K562 (cell line): ENCODE results near the gene CRYAA. TPM values are rescaled to one million over a fixed set of nuclear protein-coding genes. Genes with fewer than 3 reads are reported as not detected.

Source experiments
- ATAC-seq: fragments of 200-7000 bp; cut with Tn5 transposase; 3 replicates; pipeline ENCODE4 v1.9.1; 2020; ENCODE audit warnings: moderate library complexity
- BruUV-seq: library from RNA; stranded (reverse); fragments of 400-500 nt; replicated peaks from 2 replicates; lab custom pipeline; 2021; lab: Mats Ljungman, UMichigan
- CTCF ChIA-PET: fragments of 300-600 bp; formaldehyde crosslinking; extraction: SDS; loops from one replicate; lab custom pipeline; 2021; ENCODE audit warnings: low intra/inter-chr PET ratio; lab: Yijun Ruan, JAX
- POLR2A ChIA-PET: fragments of 300-600, 350-650 bp; sonication (Branson Sonifier 250); formaldehyde crosslinking; extraction: SDS; loops from one replicate; lab custom pipeline; 2021; ENCODE audit warnings: antibody characterized with exemption, inconsistent platforms; lab: Yijun Ruan, JAX
- DNase-seq, 4 experiments: peaks; one replicate each; pipeline versions ENCODE4 v3.0.0 to v3.0.0-alpha.2; 2011 to 2018; ENCODE audit warnings: low spot score in 3 of 4, mixed read lengths in 3 of 4; ENCODE audit errors: extremely low read depth in 1 of 4
- FAIRE-seq: peaks from 2 replicates; lab custom pipeline; 2011; peaks lifted over from hg19 to GRCh38; lab: Jason Lieb, UNC
- H2AFZ ChIP-seq: 2 replicates; pipeline ENCODE4 v1.6.0; 2011; ENCODE audit warnings: low read depth, low read length, control low read depth, inconsistent platforms
- H3K27ac ChIP-seq: fragments of 200-600 bp; 3 replicates; pipeline ENCODE4 v1.8.0; 2011; ENCODE audit warnings: low read depth, mild to moderate bottlenecking, control low read depth, inconsistent platforms, low read length, moderate library complexity, mixed read lengths; ENCODE audit errors: extremely low read depth
- H3K27me3 ChIP-seq, 2 experiments: fragments of 300-600 bp in 1 of 2; 2 replicates in 1 of 2; 3 replicates in 1 of 2; pipeline versions ENCODE4 v1.6.0 to v1.8.0; 2011; ENCODE audit warnings: inconsistent platforms in 2 of 2, low read length in 2 of 2, mild to moderate bottlenecking in 1 of 2, mixed read lengths in 1 of 2, moderate library complexity in 1 of 2; ENCODE audit not compliant: control insufficient read depth in 2 of 2, insufficient read depth in 2 of 2
- H3K36me3 ChIP-seq: fragments of 300-600 bp; 3 replicates; pipeline ENCODE4 v1.8.0; 2011; ENCODE audit warnings: mild to moderate bottlenecking, low read length, inconsistent platforms; ENCODE audit not compliant: control insufficient read depth, insufficient read depth
- H3K4me1 ChIP-seq, 2 experiments: fragments of 200-600 bp in 1 of 2; replicated peaks in 1 of 2; 2 replicates in 1 of 2; 3 replicates in 1 of 2; pipeline versions ENCODE4 v1.5.1 to v1.8.0; 2011; ENCODE audit warnings: inconsistent platforms in 2 of 2, low read length in 2 of 2, mild to moderate bottlenecking in 1 of 2, mixed read lengths in 1 of 2, moderate library complexity in 1 of 2; ENCODE audit not compliant: control insufficient read depth in 2 of 2, insufficient read depth in 2 of 2
- H3K4me2 ChIP-seq: 2 replicates; pipeline ENCODE4 v1.6.1; 2011; ENCODE audit warnings: low read length, control low read depth, inconsistent platforms, mixed read lengths; ENCODE audit not compliant: insufficient read depth
- H3K4me3 ChIP-seq: fragments of 200-600 bp; sonication (generic), shearing (Covaris generic); 2 replicates; pipeline ENCODE4 v1.5.1; 2016; ENCODE audit warnings: control low read depth, inconsistent platforms
- H3K79me2 ChIP-seq: fragments of 200-600 bp; 3 replicates; pipeline ENCODE4 v1.8.0; 2011; ENCODE audit warnings: low read length, inconsistent platforms; ENCODE audit not compliant: control insufficient read depth, insufficient read depth
- H3K9ac ChIP-seq, 2 experiments: 2 replicates each; pipeline versions ENCODE4 v1.6.0 to v1.6.1; 2011; ENCODE audit warnings: low read depth in 2 of 2, low read length in 2 of 2, control low read depth in 1 of 2, inconsistent platforms in 1 of 2, mild to moderate bottlenecking in 1 of 2, mixed read lengths in 1 of 2; ENCODE audit not compliant: insufficient read depth in 1 of 2
- H3K9me1 ChIP-seq: one replicate; pipeline ENCODE4 v1.6.0; 2011; ENCODE audit warnings: inconsistent platforms, mild to moderate bottlenecking, low read length, moderate library complexity; ENCODE audit not compliant: control insufficient read depth, insufficient read depth
- H3K9me3 ChIP-seq: replicated peaks from 2 replicates; pipeline ENCODE4 v1.5.1; 2011; ENCODE audit warnings: low read depth, low read length, inconsistent platforms; ENCODE audit not compliant: control insufficient read depth, insufficient read depth
- H4K20me1 ChIP-seq: replicated peaks from 2 replicates; pipeline ENCODE4 v1.6.1; 2011; ENCODE audit warnings: low read length, inconsistent platforms, mixed read lengths; ENCODE audit not compliant: control insufficient read depth, insufficient read depth
- E2F3 ChIP-seq: fragments of 250-450 bp; sonication (Bioruptor Pico); IDR thresholded peaks from 2 replicates; pipeline ENCODE4 v1.4.0; 2020; ENCODE audit warnings: mild to moderate bottlenecking
- FOXJ3 ChIP-seq: sonication (generic); formaldehyde crosslinking; IDR thresholded peaks from 2 replicates; pipeline ENCODE4 v1.4.0; 2020; ENCODE audit warnings: mild to moderate bottlenecking, missing genetic modification reagents
- MEF2D ChIP-seq: conservative IDR thresholded peaks from 2 replicates; pipeline ENCODE4 v1.6.1; 2016; ENCODE audit warnings: low read depth, missing genetic modification characterization, missing compliant biosample characterization
- NR2F6 ChIP-seq: fragments of 450-650 bp; formaldehyde crosslinking; IDR thresholded peaks from 2 replicates; pipeline ENCODE4 v1.4.0; 2020; ENCODE audit warnings: mild to moderate bottlenecking
- WGBS: fragments of 100-300 bp; shearing (Covaris generic); methylation state at CpG from one replicate; pipeline ENCODE4 v1.1.6; 2016; ENCODE audit warnings: low coverage, mixed read lengths; ENCODE audit not compliant: insufficient coverage; ENCODE audit errors: missing lambda C conversion rate; 5-methylcytosine and 5-hydroxymethylcytosine counted together
- in situ Hi-C: fragments of 300-500 bp; cut with MboI; formaldehyde crosslinking; loops from 4 replicates; pipeline ENCODE4 v1.15.0; 2018; ENCODE audit warnings: inconsistent platforms, mixed read lengths
- intact Hi-C: fragments of 100-400 bp; cut with micrococcal nuclease; formaldehyde crosslinking; loops from 2 replicates; pipeline ENCODE4 v1.14.2; 2022
- polyA plus RNA-seq, 8 experiments: library from polyadenylated mRNA; depleted of rRNA in 4 of 8; stranded (reverse) in 5 of 8; unstranded in 3 of 8; fragments of >200 nt; fragmentation: Nextera tagmentation in 2 of 8; fragmentation: Illumina TruSeq in 1 of 8; extraction: Ambion mirVana in 2 of 8; extraction: Trizol in 1 of 8; gene quantifications; 2 replicates each; pipeline versions ENCODE4 v1.2.1 to v1.2.3, GENCODE V29; 2011 to 2014; ENCODE audit warnings: inconsistent platforms in 1 of 8, missing spikeins in 1 of 8
- total RNA-seq, 7 experiments: library from RNA; depleted of rRNA in 6 of 7; stranded (reverse); fragments of >200 nt in 6 of 7; fragmentation: Illumina TruSeq in 2 of 7; extraction: Trizol in 2 of 7; gene quantifications; 2 replicates each; pipeline versions ENCODE4 v1.2.1 to v1.2.3, GENCODE V29; 2011 to 2021; ENCODE audit warnings: low replicate concordance in 1 of 7
- TF ChIP-seq, protein P1 (sequence below): fragments of 250-450 bp; sonication (Bioruptor Pico); IDR thresholded peaks from 2 replicates; pipeline ENCODE4 v1.4.0; 2020; ENCODE audit warnings: mild to moderate bottlenecking

The CRYAA gene
- total and polyA plus RNA-seq, 9 of the 15 experiments (the other 6 are each of a cell fraction or from before 2014, with no cell fraction given) = not detected

DNA sequence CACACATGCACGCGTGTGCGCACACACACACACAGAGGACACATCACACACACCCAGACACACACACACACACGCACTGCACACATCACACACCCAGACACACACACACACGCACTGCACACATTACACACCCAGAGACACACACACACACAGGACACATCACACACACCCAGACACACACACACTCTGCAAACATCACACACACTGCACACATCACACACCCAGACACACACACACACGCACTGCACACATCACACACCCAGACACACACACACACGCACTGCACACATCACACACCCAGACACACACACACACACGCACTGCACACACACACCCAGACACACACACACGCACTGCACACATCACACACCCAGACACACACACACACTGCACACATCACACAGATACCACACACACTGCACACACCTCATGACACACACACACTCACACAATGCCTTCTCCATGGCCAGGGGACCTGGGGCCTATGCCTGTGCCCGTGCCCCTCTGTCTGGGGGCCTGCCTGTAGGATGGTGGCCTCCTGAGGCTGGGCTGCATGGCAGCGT, 24.4 kb downstream of the CRYAA start:
- ChIA-PET CTCF (no interaction called here), POLR2A (interaction anchor here (0.6 kb wide), 1 partner anchor 108 kb away, joined by 4 read pairs; no protein-coding TSS in a partner anchor)
- Histone ChIP-seq H3K79me2 (no peaks in the 10 kb centered on the region), H3K4me2 (no peak overlapping the region), H3K4me1 (peaks cover 0 to 11% of the 10 kb centered on the region in 2 experiments; a peak in 1 of 5 replicates), H3K27me3 (peaks cover 23 to 71% of the 10 kb centered on the region in 2 experiments), H3K36me3 (no peaks in the 10 kb centered on the region), H3K9me3 (no peaks in the 10 kb centered on the region; the same call in 1 of the 2 replicates), H4K20me1 (no peaks in the 10 kb centered on the region), H3K9me1 (no peaks in the 10 kb centered on the region), H3K9ac (no peak overlapping the region), H3K4me3 (no peak overlapping the region), H3K27ac (no peak overlapping the region), H2AFZ (no peak overlapping the region)
- peak; percentile 23 for FAIRE-seq
- no peak for ATAC-seq
- 4% methylated on average over 9 of the region's 11 CpGs for WGBS
- no peak for DNase-seq
- TF ChIP-seq NR2F6 (CRISPR knock-in tag) (no peak), E2F3 (CRISPR knock-in tag) (no peak), FOXJ3 (no peak), MEF2D (tag) (no peak)
- TF ChIP-seq, protein P1, sequence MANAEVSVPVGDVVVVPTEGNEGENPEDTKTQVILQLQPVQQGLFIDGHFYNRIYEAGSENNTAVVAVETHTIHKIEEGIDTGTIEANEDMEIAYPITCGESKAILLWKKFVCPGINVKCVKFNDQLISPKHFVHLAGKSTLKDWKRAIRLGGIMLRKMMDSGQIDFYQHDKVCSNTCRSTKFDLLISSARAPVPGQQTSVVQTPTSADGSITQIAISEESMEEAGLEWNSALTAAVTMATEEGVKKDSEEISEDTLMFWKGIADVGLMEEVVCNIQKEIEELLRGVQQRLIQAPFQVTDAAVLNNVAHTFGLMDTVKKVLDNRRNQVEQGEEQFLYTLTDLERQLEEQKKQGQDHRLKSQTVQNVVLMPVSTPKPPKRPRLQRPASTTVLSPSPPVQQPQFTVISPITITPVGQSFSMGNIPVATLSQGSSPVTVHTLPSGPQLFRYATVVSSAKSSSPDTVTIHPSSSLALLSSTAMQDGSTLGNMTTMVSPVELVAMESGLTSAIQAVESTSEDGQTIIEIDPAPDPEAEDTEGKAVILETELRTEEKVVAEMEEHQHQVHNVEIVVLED (CRISPR knock-in tag) = no peak
- no TSS peak for BruUV-seq
- intact Hi-C loops (no loop called here), in situ Hi-C loops (no loop called here)
